Activated CD4-positive, alpha-beta T cell treated with anti-CD3 and anti-CD28 coated beads, Interleukin-2, amount 10 ng/mL, durations not matched to agents 7 days and 5 days (primary cell): Measurements from ENCODE around the gene FGF11. TPM values are rescaled to one million over a fixed set of nuclear protein-coding genes. Genes with fewer than 3 reads are reported as not detected.

Experiments
- total RNA-seq, 2 experiments: library from RNA; stranded (reverse); gene quantifications; one replicate each; pipeline ENCODE4 v1.2.3, GENCODE V29; 2021

FGF11 gene
- total RNA-seq, 2 experiments from 2014 or later: 6.8 to 9.4 TPM

Other genes with a start within 250 kb of the FGF11 start
- 1 to 10 TPM; 9.4 to 9.5 TPM for gene DLG4, start 219.7 kb upstream of the FGF11 start, total RNA-seq
- 100 to 1,000 TPM; 338 to 370 TPM for gene ACADVL, start 219.6 kb upstream of the FGF11 start, total RNA-seq
- 10 to 100 TPM; 53.2 TPM for gene DVL2, start 205.0 kb upstream of the FGF11 start, total RNA-seq
- 10 to 100 TPM; 55.9 to 59.2 TPM for gene PHF23, start 200.1 kb upstream of the FGF11 start, total RNA-seq
- 100 to 1,000 TPM; 256 to 279 TPM for gene GABARAP, start 197.1 kb upstream of the FGF11 start, total RNA-seq
- 100 to 1,000 TPM; 168 to 183 TPM for gene CTDNEP1, start 187.8 kb upstream of the FGF11 start, total RNA-seq
- gene ELP5, start 187.3 kb upstream of the FGF11 start, total RNA-seq: 10 to 100 TPM; 41.7 to 42.4 TPM
- under 1 TPM in 1 of 2 experiments, not detected in 1; 0.29 TPM for gene CLDN7, start 177.0 kb upstream of the FGF11 start, total RNA-seq
- gene SLC2A4, start 157.8 kb upstream of the FGF11 start, total RNA-seq: not detected
- gene YBX2, start 144.9 kb upstream of the FGF11 start, total RNA-seq: under 1 TPM; 0.55 to 0.83 TPM
- 100 to 1,000 TPM; 470 to 502 TPM for gene EIF5A, start 131.9 kb upstream of the FGF11 start, total RNA-seq
- gene GPS2, start 124.2 kb upstream of the FGF11 start, total RNA-seq: 100 to 1,000 TPM in 1 of 2 experiments, 10 to 100 TPM in 1; 85.9 to 105 TPM
- 10 to 100 TPM; 34.7 to 38.1 TPM for gene NEURL4, start 110.2 kb upstream of the FGF11 start, total RNA-seq
- gene ACAP1, start 103.0 kb upstream of the FGF11 start, total RNA-seq: 100 to 1,000 TPM; 727 to 775 TPM
- gene KCTD11, start 87.3 kb upstream of the FGF11 start, total RNA-seq: 10 to 100 TPM; 11.2 to 12.5 TPM
- gene TMEM95, start 84.4 kb upstream of the FGF11 start, total RNA-seq: under 1 TPM in 1 of 2 experiments, not detected in 1; 0.23 TPM
- gene TNK1, start 58.4 kb upstream of the FGF11 start, total RNA-seq: 1 to 10 TPM; 1.5 to 2.1 TPM
- 100 to 1,000 TPM; 151 to 161 TPM for gene PLSCR3, start 45.0 kb upstream of the FGF11 start, total RNA-seq
- gene TMEM256, start 35.4 kb upstream of the FGF11 start, total RNA-seq: 10 to 100 TPM; 47.2 to 48.3 TPM
- gene NLGN2, start 31.7 kb upstream of the FGF11 start, total RNA-seq: 1 to 10 TPM in 1 of 2 experiments, under 1 TPM in 1; 0.89 to 1.4 TPM
- not detected for gene SPEM1, start 19.2 kb upstream of the FGF11 start, total RNA-seq
- gene SPEM2, start 13.9 kb upstream of the FGF11 start, total RNA-seq: not detected
- gene SPEM3, start 10.7 kb upstream of the FGF11 start, total RNA-seq: not detected
- 10 to 100 TPM; 16.7 to 18.1 TPM for gene TMEM102, start 4.1 kb upstream of the FGF11 start, total RNA-seq
- gene CHRNB1, start 5.5 kb downstream of the FGF11 start, total RNA-seq: 10 to 100 TPM; 18.8 to 19.2 TPM
- 10 to 100 TPM; 25.8 to 28.4 TPM for gene ZBTB4, start 40.1 kb downstream of the FGF11 start, total RNA-seq
- not detected for gene SLC35G6, start 41.9 kb downstream of the FGF11 start, total RNA-seq
- gene POLR2A, start 44.9 kb downstream of the FGF11 start, total RNA-seq: 100 to 1,000 TPM; 175 to 201 TPM
- gene TNFSF12, start 109.5 kb downstream of the FGF11 start, total RNA-seq: 10 to 100 TPM; 79.6 to 82.5 TPM
- gene TNFSF13, start 119.2 kb downstream of the FGF11 start, total RNA-seq: 1 to 10 TPM; 3.8 to 4.0 TPM
- gene SENP3, start 122.4 kb downstream of the FGF11 start, total RNA-seq: 10 to 100 TPM; 51.8 to 53.0 TPM
- gene CD68, start 140.1 kb downstream of the FGF11 start, total RNA-seq: 1 to 10 TPM; 3.8 to 4.4 TPM
- 10 to 100 TPM; 62.3 to 81.7 TPM for gene MPDU1, start 144.3 kb downstream of the FGF11 start, total RNA-seq
- under 1 TPM; 0.57 to 0.71 TPM for gene SOX15, start 150.6 kb downstream of the FGF11 start, total RNA-seq
- gene FXR2, start 175.4 kb downstream of the FGF11 start, total RNA-seq: 10 to 100 TPM; 27.5 to 28.8 TPM
- gene SAT2, start 188.3 kb downstream of the FGF11 start, total RNA-seq: 10 to 100 TPM; 18.5 to 23.6 TPM
- not detected for gene SHBG, start 190.6 kb downstream of the FGF11 start, total RNA-seq
- under 1 TPM in 1 of 2 experiments, not detected in 1; 0.08 TPM for gene ATP1B2, start 211.4 kb downstream of the FGF11 start, total RNA-seq
- 100 to 1,000 TPM; 154 to 182 TPM for gene TP53, start 248.0 kb downstream of the FGF11 start, total RNA-seq
- gene WRAP53, start 249.0 kb downstream of the FGF11 start, total RNA-seq: 10 to 100 TPM; 22.6 to 24.2 TPM